ENCODE measurements around the gene ZC3HAV1L.
A peak's percentile ranks its signal among the peaks of the same experiment; 100 is the strongest.
"Not testable (repeated sequence)": the region's sequence is repeated elsewhere in the genome, so short reads cannot be mapped to it uniquely, and the experiment has no call there.

Gene ZC3HAV1L

DNA sequence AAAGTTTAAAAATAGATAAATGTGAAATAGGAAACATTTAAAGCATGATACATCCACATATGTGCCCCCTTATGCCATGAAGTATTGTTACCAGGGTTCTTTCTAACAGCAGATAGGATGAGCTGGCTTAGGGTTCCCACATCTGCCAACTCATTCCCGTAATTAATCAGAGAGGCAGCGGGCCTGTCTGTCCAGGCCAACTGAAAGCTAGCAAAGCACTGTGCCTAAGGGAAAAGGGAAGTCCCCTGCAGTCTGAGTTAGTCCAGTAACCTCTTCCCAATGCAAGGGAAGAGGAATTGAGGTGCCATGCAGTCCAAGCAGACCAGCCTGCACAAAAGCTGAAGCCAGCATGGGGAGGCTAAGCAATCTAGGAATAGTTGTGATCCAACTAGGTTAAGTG lies 18.3 kb upstream of the ZC3HAV1L start:
- no peak for DNase-seq (ENCODE audit: low read depth)

DNA sequence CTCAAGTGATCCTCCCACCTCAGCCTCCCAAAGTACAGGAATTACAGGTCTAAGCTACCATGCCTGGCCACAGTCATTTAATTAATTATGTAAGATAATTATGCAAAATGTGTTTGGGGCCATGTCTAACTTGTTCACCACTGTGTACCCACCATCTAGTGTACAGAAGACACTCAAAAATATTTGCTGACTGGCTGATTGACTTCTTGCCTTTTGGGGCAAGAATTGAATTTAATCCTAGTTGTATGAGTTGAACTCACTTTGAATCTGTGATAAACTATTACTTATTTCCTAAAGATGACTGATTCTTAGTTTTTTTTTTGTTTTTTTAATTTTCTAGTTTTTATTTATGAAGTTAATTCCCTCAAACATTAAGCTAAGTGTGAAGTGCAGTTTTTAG lies 15.8 kb upstream of the ZC3HAV1L start:
- DNase-seq (ENCODE audit: low read depth) = no peak

DNA sequence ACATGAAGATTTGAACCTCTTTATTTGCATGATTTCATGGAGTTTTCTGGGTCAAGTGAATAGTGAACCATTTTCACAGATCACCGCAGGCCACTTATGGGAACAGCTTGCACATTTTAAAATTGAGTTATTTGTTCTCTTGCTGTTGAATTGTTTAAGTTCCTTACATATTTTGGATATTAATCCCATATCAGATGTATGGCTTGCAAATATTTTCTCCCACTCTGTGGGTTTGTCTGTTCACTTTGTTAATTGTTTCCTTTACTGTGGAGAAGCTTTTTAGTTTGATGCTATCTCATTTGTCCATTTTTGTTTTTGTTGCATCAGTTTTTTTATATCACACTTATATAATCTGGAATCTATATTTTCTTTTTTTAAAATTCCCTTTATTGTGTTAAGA lies 14.1 kb upstream of the ZC3HAV1L start:
- no peak for DNase-seq (ENCODE audit: low read depth)

DNA sequence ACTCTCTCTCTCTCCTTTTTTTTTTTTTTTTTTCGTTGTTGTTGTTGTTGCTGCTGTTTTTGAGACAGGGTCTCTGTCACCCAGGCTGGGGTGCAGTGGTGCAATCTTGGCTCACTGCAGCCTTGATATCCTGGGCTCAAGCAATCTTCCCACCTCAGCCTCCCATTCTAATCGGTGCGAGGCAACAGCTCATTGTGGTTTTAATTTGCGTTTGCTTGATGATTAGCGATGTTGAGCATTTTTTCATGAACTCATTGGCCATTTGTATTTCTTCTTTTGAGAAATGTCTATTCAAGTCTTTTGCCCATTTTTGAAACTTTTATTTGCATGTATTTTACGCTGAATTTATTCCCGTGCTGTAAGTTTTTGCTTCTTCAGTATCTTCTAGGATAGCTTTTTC lies 13.3 kb upstream of the ZC3HAV1L start:
- DNase-seq (ENCODE audit: low read depth) = no peak

DNA sequence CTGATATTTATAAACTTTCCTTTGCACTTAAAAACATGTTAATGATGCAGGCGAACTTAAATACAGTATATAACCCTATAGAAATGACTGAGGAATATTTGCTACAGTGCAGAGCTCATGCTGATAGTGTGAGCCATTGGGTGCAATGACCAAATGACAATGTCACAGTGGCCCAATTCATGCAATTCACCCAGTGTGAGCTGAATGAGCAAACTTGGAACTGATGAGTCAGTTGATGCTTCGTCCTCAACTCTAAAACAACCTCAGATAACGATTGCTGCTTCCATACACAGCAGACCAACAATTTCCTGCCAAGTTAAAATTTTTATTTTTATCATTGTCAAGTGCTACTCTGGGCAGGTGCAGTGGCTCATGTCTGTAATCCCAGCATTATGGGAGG lies 12.1 kb upstream of the ZC3HAV1L start:
- no peak for DNase-seq (ENCODE audit: low read depth)

DNA sequence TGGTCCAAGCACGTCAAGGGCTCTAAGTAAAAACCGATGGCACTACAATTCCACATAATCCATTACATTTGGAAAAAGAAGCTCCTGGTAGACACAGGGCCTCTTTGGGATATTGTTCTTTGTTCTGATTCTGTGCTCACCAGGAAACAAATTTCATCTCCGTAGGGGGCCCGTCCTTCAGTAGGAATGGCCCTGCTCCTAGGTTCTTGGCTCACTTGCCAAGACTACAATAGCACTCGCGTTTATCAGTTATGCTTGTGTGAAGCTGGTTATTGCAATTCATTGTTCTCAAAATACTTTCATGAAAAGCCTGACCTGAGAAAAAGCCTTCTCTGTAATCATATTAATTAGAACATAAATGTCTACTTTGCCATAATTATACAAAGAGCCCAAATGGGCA lies 10.3 kb upstream of the ZC3HAV1L start:
- no peak for DNase-seq (ENCODE audit: low read depth)

DNA sequence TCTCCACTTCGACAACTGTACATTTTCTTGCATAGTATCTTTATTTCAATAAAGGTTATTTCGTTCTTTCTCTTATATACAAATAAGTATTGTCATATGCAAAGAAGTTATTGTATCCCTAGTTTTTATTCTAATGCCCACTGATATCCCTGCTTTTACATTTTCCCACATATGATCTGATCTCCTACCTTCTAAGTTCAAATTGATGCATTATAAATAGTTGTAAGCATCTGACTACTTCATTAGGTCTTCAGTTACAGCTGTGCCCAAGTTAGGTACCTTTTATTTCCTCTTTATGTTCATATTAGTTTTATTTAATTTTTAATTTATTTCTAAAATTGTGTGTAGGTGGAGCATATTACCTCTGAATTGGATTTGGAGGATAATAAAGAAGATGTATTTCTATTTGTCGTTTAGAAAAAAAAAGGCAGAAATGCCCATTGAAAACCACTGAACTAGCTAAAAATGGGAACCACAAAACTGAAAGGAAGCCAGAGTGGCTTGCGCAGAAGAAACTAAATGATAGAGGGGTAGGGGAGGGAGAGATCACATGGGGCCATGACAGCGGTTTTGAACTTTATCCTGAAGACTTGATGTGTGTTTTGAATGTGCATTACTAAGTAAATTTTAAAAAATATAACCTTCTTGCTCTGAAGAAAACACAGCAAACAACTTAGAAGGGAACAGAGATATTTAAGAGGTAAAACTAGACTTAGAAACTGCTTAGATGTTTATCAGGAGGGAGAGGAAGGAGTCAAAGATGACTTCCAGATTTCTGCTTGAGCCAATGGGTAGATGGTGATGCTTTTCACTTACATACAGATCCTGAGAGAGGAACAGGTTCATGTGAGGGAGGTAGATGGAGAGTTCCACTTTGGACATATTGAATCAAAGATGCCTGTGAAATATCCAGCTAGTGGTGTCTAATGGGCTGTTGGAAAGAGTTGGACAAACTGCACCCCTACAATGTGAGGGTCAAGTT lies 9.3 kb upstream of the ZC3HAV1L start:
- no peak for DNase-seq (ENCODE audit: low read depth)

DNA sequence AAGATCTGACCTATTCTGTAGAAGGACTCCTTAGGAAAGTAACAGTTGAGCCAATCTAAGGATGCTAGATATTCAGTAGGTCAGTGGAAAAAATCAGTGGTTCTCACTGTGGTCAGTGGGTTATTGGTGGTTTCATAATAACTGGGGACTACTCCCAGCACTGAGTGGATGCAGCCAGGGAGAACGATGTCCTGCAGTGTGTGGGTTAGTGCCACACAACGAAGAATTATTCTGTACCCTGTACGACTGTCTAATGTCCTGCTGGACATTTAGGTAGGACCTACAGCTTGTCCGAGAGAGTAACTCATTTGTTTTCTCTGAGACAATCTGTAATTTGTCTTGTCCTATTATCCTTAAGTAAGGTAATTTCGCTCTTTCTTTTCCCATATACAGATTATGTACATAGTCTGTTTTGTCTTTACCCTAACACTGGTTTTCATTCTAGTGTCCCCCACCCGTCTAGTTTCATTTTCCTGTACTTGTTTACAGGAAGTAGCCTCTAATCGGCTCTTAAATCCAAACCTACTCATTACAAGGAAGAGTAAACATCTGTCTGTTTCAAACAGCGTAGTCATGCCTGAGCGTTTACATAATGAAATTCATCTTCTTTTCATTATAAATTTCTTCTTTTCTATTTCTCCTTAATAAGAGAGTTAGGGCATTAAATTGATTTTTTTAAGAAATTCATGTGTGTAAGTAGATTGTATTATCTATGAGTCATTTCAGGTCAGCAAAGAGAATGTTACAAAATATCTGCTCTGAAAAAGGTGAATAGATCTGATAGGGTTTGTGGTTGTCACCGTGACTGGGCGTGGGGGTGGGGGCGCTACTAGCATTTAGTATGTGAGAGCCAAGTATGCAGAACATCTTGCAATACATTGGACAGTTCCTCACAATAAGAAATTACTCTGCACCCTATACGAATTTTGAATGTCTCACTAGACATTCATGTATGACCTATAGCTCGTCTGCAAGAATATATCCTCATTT lies 8.3 kb upstream of the ZC3HAV1L start:
- DNase-seq (ENCODE audit: low read depth) = peak; percentile 61

DNA sequence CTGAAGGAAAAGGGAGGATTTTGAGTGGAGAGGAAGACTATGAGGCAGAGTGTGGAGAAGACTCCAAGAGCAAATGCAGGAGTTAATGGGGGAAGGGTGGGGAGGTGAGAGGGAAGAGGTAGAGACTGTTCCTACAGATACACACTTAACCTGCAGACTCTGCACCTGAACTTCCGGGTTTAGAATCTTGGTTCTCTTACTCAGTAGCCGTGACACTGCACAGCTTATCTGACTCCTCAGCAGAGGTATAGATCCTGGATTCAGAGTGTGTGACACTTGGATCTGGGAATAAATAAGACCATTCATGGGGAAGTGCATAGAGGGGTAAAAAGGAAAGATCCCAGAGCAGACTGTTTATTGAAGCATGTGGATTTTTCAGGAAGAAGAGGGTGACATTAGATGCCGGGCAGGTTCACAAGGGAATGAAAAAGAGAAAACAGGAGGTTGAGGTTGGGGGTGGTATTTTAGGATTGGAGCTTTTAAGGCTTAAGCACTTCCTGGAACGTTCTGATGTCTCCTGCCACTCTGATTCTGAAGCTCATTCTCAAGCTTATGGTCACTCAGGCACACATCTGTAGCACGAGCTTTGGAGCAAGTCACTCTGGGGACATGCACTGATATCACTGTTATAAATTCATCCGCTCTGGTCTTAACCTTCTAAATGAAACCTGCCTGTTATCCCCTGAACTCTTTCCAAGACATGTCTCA lies 5.7 kb upstream of the ZC3HAV1L start:
- DNase-seq (ENCODE audit: low read depth) = no peak

DNA sequence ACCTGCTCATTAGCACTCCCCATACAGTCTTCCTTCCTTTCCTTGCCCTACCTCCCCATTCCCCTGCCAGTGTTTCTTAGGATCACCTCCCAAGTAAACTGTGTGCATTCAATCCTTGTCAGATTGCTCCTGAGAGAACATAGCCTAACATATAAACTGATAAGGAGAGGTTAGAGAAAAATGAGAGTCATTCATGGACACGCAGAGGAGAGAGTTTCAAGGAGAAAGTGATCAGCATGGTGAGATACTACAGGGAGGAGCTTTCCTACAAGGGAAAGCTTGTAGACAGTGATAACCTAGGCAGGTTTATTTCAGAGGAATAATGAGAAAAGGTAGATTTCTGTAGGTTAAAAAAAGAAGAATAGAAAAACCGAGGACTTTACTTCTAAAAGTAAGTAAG lies 2.8 kb upstream of the ZC3HAV1L start:
- no peak for DNase-seq (ENCODE audit: low read depth)

DNA sequence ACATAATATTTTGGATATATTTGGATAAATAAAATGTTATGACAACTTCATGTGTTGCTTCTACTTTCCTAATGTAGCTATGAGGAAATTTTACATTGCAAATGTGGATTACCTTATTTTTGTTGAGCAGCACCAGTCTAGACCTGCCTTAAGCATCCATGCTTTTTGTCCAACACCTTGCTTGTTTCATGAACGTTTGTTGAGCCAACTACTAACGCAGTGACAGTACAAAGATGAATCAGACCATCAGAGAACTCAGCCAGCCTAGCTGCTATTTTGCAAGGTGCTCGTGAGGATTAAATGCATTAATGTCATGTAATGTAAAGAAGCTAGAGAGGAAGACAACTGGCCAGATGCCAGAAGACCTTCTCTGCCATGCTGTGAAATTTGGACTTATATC lies 1.1 kb upstream of the ZC3HAV1L start:
- no peak for DNase-seq (ENCODE audit: low read depth)

DNA sequence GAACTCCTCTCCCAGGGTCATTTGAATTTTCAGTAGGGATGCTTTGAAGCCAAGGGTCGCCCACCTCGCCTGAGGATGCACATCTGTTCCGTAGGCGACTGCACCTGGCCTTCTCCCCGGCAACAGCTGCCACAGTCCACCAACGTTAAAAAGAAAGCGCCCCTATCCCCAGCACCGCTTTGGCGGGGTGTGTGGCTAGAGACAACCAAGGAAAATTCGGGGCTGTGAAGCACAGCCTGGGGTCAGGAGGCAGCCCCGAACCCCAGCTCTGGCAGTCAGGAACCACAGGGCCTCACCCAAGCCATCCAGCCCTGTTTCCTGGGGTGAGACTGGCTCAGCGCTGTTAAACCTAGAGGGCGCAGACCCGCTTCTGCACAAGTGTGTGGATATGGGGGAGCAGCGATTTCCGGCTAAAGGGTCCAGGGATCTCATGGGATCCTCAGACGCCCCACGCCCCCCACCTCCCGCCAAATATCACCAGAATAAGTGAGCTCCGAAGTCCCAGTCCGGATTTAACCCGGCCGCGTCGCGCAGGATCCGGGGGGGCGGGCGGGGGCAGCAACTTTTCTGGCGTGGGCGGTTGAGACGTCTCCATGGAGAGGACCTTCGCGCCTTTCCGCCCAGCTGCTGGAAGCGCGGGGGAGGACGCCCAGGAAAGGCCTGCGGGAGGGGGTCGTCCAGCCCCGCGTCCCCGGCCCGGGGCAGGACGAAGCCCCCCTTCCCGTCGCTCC lies 822 bp downstream of the ZC3HAV1L start:
- DNase-seq (ENCODE audit: low read depth) = no peak

DNA sequence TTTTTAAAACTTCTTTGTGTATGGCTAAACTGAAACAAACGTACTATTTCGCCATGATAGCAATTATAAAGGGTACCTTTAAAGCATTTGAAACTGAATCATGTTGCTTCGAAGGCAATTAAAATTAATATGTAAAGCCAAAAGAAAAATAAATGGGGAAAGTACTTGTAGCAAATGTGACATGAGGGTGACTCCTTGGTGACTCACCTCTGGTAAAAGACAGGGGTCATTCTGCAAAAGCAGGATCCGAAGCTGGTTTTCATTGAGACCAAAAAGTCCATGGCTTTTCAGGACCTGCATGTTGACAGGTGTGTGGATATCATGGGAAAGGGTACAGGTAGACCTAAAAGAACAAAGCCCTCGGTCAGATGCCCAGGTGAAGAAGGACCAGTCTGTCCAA lies 1.5 kb downstream of the ZC3HAV1L start:
- DNase-seq (ENCODE audit: low read depth) = no peak

DNA sequence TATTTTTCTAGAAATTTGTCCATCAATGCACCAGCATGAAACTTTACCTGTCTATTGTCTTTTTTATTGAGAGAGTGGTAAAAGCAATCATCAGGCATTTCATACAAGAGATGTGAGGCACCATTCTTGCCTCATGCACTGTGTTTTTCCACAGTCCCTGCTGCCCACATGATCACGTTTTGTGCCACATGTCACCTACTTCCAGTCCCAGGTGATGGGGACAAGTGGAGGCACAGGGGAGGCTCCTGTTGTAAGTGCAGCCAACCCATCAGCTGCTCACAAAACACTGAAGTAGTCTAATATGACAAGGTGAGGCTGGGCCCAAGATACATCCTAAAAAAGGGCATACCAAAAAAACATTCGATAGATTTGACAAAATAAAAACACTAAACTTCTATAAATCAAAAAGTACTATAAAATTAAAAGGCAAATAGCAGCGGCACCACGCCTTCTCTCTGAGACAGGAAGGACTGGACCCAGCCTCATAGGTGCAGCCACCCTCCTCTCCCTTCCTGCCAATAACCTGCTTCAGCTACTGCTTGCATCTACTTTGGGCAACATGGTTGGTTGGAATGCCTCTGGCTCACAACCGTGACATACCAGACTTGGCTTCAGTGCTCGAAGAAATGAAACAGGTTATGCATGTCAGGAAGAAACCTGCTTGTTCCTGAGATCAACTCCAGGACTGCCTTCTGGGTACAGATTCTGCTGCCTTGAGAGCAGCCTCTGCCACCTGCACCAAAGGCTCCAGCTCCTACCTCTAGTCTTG lies 2.3 kb downstream of the ZC3HAV1L start:
- no peak for DNase-seq (ENCODE audit: low read depth)

DNA sequence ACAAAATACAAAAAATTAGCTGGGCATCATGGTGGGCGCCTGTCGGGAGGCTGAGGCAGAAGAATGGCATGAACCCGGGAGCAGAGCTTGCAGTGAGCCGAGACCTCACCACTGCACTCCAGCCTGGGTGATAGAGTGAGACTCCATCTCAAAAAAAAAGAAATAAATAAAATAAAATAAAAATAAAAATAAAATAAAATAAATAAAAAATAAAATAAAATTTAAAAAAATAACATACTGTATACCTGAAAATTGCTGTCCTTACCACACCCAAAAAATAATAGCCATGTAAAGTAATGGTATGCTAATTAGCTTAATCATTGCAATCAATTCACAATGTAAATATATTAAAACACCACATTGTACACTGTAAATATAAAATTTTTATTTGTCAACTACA lies 3.4 kb downstream of the ZC3HAV1L start:
- DNase-seq (ENCODE audit: low read depth) = no peak

DNA sequence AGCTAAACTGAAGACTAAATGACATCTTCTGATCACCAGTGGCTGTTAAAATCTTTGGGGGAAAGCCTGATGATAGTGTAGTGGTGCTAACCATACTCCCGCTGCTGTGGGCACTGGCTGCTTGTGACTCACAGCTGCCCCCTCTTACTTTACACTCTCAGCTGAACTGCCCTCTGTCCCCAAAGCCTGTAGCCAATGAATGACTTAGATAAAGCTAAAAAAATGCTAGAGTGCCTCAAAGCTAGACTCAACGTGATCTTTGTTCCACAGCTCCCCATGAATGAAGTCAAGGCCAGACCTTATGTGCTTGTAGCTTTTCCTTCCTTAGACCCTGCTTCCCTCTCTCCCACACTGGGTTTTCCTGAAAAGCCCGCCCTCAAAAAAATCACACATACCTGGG lies 6.5 kb downstream of the ZC3HAV1L start:
- DNase-seq (ENCODE audit: low read depth) = no peak

DNA sequence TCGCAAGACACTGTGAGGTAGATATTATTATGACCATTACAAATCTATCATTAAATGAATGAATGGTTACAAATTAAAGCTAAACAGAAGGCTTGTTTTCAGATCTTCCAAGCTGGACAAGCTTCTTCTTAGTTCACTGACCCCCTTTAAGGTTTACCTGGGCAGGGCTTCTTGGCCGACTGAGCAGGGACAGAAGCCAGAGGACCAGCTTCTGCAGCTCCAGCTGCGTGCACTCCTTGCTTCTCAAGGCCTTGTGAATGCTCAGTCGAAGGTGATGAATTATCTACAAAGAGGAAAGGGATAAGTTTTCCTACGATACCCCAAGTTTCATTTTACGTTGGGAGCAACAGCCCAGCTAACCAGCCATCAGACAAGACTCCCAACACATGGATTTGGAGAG lies 9.3 kb downstream of the ZC3HAV1L start:
- DNase-seq (ENCODE audit: low read depth) = no peak

DNA sequence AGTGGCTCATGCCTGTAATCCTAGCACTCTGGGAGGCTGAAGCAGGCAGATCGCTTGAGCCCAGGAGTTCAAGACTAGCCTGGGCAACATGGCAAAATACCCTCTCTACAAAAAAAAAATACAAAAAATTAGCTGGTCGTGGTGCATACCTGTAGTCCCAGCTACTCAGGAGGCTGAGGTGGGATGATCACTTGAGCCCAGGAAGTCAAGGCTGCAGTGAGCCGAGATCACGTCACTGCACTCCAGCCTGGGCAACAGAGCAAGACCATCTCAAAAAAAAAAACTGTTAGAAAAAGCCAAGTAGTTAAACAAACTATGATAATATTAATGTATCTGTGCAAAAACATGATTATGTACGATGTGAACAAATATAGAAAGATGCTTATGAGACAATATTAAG lies 10.0 kb downstream of the ZC3HAV1L start:
- DNase-seq (ENCODE audit: low read depth) = not testable (repeated sequence)

DNA sequence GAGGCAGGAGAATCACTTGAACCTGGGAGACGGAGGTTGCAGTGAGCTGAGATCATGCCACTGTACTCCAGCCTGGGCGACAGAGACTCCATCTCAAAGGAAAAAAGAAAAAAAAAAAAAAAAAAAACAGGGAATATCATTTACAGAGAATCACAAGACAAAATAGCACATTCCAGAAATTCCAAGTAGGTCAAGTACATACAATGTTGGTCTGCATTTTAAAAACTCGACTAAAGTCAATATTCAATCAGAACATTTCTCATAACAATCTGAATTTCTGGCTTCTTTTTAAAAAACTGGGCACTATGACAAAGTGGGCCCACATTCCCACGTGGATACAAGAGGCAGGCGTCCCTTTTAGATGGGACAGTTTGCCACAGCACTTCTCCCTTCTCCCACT lies 12.8 kb downstream of the ZC3HAV1L start:
- no peak for DNase-seq (ENCODE audit: low read depth)

DNA sequence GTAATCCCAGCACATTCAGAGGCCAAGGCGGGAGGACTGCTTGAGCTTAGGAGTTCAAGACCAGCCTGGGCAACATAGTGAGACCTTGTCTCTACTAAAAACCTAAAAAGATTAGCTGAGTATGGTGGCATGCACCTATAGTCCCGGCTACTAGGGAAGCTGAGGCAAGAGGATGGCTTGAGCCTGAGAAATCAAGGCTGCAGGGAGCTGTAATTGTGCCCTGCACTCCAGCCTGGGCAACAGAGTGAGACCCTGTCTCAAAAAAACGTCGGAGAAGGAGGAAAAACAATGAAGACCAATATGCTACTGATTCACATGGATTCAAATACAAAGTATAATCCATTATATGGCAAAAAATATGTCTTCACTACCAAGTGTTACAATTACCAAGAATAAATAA lies 13.6 kb downstream of the ZC3HAV1L start:
- no peak for DNase-seq (ENCODE audit: low read depth)

DNA sequence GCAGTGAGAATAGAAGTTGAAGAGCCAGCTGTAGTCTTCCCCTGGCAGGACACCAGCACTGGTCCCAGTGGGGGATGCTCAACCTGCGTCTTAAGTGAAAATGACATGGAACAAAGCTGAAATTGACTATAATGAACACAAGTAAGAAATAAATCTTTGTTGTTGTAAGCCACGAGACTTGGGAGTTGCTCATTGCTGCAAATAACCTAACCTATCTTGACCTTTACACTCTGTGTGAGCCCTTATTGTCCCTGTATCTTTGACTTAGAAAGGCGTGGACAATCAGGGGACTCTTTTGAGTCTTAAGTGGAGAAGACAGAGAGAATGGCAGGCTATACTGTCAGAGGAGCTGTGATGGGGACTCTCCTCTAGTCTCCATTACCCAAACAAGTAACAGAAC lies 16.9 kb downstream of the ZC3HAV1L start:
- no peak for DNase-seq (ENCODE audit: low read depth)

Data from stimulated activated CD8-positive, alpha-beta memory T cell treated with anti-CD3 and anti-CD28 coated beads, Interleukin-12 subunit alpha, Interleukin-12 subunit beta, amount 100 ng/mL, for 1 hour (primary cell).